GM21515 (cell line): ENCODE results near the gene SEMA3G.

ENCODE experiments used
- ATAC-seq: cut with Tn5 transposase; IDR thresholded peaks from one replicate; pipeline ENCODE4 v1.9.1; 2021; ENCODE audit not compliant: unreplicated experiment

The SEMA3G gene

GRCh38 chr3:52440249-52440551, 4.7 kb downstream of the SEMA3G start:
- ATAC-seq = no peak

GRCh38 chr3:52439426-52440248, 5.3 kb downstream of the SEMA3G start:
- no peak for ATAC-seq

- ATAC-seq = no peak
Observed at GRCh38 chr3:52438579-52439425, 6.1 kb downstream of the SEMA3G start.

GRCh38 chr3:52438104-52438376, 6.9 kb downstream of the SEMA3G start:
- ATAC-seq = no peak

- ATAC-seq = no peak
Observed at GRCh38 chr3:52437326-52438103, 7.4 kb downstream of the SEMA3G start.

GRCh38 chr3:52436500-52437149, 8.3 kb downstream of the SEMA3G start:
- no peak for ATAC-seq

- ATAC-seq = no peak
Observed at GRCh38 chr3:52435246-52436101, 9.4 kb downstream of the SEMA3G start.

GRCh38 chr3:52434491-52435115, 10.3 kb downstream of the SEMA3G start:
- no peak for ATAC-seq

- no peak for ATAC-seq
Observed at GRCh38 chr3:52433996-52434479, 10.9 kb downstream of the SEMA3G start.

- ATAC-seq = no peak
Observed at GRCh38 chr3:52433328-52433995, 11.4 kb downstream of the SEMA3G start.

GRCh38 chr3:52432691-52433141, 12.2 kb downstream of the SEMA3G start:
- ATAC-seq = no peak

- ATAC-seq = no peak
Observed at GRCh38 chr3:52432225-52432624, 12.7 kb downstream of the SEMA3G start.

- no peak for ATAC-seq
Observed at GRCh38 chr3:52431459-52432223, 13.3 kb downstream of the SEMA3G start.

- ATAC-seq = no peak
Observed at GRCh38 chr3:52430416-52430810, 14.5 kb downstream of the SEMA3G start.

- no peak for ATAC-seq
Observed at GRCh38 chr3:52429779-52430415, 15.0 kb downstream of the SEMA3G start.

- no peak for ATAC-seq
Observed at GRCh38 chr3:52429031-52429430, 15.9 kb downstream of the SEMA3G start.

GRCh38 chr3:52428151-52429005, 16.5 kb downstream of the SEMA3G start:
- no peak for ATAC-seq
